Hematopoietic multipotent progenitor cell (in vitro differentiated cells): ENCODE data around the gene XPR1. TPM values are rescaled to one million over a fixed set of nuclear protein-coding genes. Genes with fewer than 3 reads are reported as not detected.
A peak's percentile ranks its signal among the peaks of the same experiment; 100 is the strongest.

Source experiments
- DNase-seq, 3 donors: peaks; one replicate each; pipeline ENCODE4 v3.0.0-alpha.2; 2011 to 2015; ENCODE audit warnings: low read depth in 2 of 3, low spot score in 2 of 3
- total RNA-seq: library from RNA; depleted of rRNA; stranded (reverse); fragments of >200 nt; gene quantifications from one replicate; pipeline ENCODE4 v1.2.3, GENCODE V29; 2012

The XPR1 gene
- total RNA-seq, 1 donor: 9.2 TPM

GRCh38 chr1:180924939-180925338 lies 293.1 kb downstream of the XPR1 start:
- DNase-seq: no peak

- DNase-seq: no peak
Measured at GRCh38 chr1:180925471-180926051, 293.7 kb downstream of the XPR1 start.

- peak in 2 of 3 donors; percentile 76 to 88 for DNase-seq
Measured at GRCh38 chr1:180926164-180926981, 294.6 kb downstream of the XPR1 start.

GRCh38 chr1:180927348-180927747 lies 295.5 kb downstream of the XPR1 start:
- no peak for DNase-seq

- DNase-seq: no peak
Measured at GRCh38 chr1:180927841-180928240, 296.0 kb downstream of the XPR1 start.

- no peak for DNase-seq
Measured at GRCh38 chr1:180928331-180929230, 296.8 kb downstream of the XPR1 start.

GRCh38 chr1:180929389-180929788 lies 297.6 kb downstream of the XPR1 start:
- DNase-seq: no peak

GRCh38 chr1:180930687-180931086 lies 298.9 kb downstream of the XPR1 start:
- DNase-seq: no peak

- no peak for DNase-seq
Measured at GRCh38 chr1:180931529-180931928, 299.7 kb downstream of the XPR1 start.

GRCh38 chr1:180932378-180932777 lies 300.6 kb downstream of the XPR1 start:
- DNase-seq: no peak

GRCh38 chr1:180933141-180933540 lies 301.3 kb downstream of the XPR1 start:
- no peak for DNase-seq

GRCh38 chr1:180934563-180934962 lies 302.7 kb downstream of the XPR1 start:
- DNase-seq: peak in 1 of 3 donors; percentile 58

GRCh38 chr1:180935326-180936109 lies 303.7 kb downstream of the XPR1 start:
- DNase-seq: no peak

GRCh38 chr1:180936110-180937011 lies 304.5 kb downstream of the XPR1 start:
- DNase-seq: no peak

- no peak for DNase-seq
Measured at GRCh38 chr1:180937012-180937372, 305.2 kb downstream of the XPR1 start.

GRCh38 chr1:180937624-180938225 lies 305.9 kb downstream of the XPR1 start:
- DNase-seq: peak in 1 of 3 donors; percentile 45

GRCh38 chr1:180939073-180939710 lies 307.4 kb downstream of the XPR1 start:
- no peak for DNase-seq

GRCh38 chr1:180939711-180940103 lies 307.9 kb downstream of the XPR1 start:
- DNase-seq: no peak
